Prostate gland (tissue), 2 donors: ENCODE data around the gene FCRLB. TPM values are rescaled to one million over a fixed set of nuclear protein-coding genes. Genes with fewer than 3 reads are reported as not detected.
A peak's percentile ranks its signal among the peaks of the same experiment; 100 is the strongest.

ENCODE experiments used
- DNase-seq: peaks from one replicate; pipeline ENCODE4 v3.0.0-alpha.2; 2019; ENCODE audit warnings: low spot score
- H3K27ac ChIP-seq, 2 donors: fragments of 200-600 bp; sonication (generic); 2 replicates each; pipeline ENCODE4 v1.5.1; 2017 to 2019
- H3K27me3 ChIP-seq: fragments of 200-600 bp; sonication (generic); replicated peaks from 2 replicates; pipeline ENCODE4 v1.5.1; 2019; ENCODE audit not compliant: insufficient read depth
- H3K36me3 ChIP-seq, 2 donors: fragments of 200-600 bp; sonication (generic); 1 replicate in 1 of 2; 2 replicates in 1 of 2; pipeline versions ENCODE4 v1.5.1 to v1.8.1; 2017 to 2019
- H3K4me1 ChIP-seq: fragments of 200-600 bp; sonication (generic); replicated peaks from 2 replicates; pipeline ENCODE4 v1.5.1; 2019
- H3K4me3 ChIP-seq, 2 donors: fragments of 200-600 bp; sonication (generic); 2 replicates each; pipeline ENCODE4 v1.5.1; 2017 to 2019
- H3K9me3 ChIP-seq: fragments of 200-600 bp; sonication (generic); 2 replicates; pipeline ENCODE4 v1.5.1; 2017
- CTCF ChIP-seq, 4 experiments: fragments of 200-600 bp in 2 of 4; fragments of 450-650 bp in 2 of 4; sonication (generic) in 2 of 4; IDR thresholded peaks; 1 replicate in 3 of 4; 2 replicates in 1 of 4; pipeline ENCODE4 v1.5.1; 2016 to 2019; ENCODE audit warnings: antibody characterized with exemption in 4 of 4, mild to moderate bottlenecking in 2 of 4, moderate library complexity in 2 of 4
- POLR2A ChIP-seq: fragments of 450-650 bp; IDR thresholded peaks from one replicate; pipeline ENCODE4 v1.6.1; 2016; ENCODE audit warnings: antibody characterized with exemption, mild to moderate bottlenecking
- POLR2AphosphoS5 ChIP-seq: sonication (generic); formaldehyde crosslinking; IDR thresholded peaks from one replicate; pipeline ENCODE4 v1.6.1; 2017; ENCODE audit warnings: antibody characterized with exemption
- WGBS: methylation state at CpG from one replicate; pipeline ENCODE4 v1.1.5; 2018; 5-methylcytosine and 5-hydroxymethylcytosine counted together
- intact Hi-C: fragments of 100-400 bp; cut with DNase I; formaldehyde crosslinking; loops from one replicate; pipeline ENCODE4 v1.14.2; 2022
- total RNA-seq, 2 donors: library from RNA; depleted of rRNA; stranded (reverse); fragments of >200 nt; gene quantifications; one replicate each; pipeline ENCODE4 v1.1.0, GENCODE V29; 2016

The FCRLB gene
- total RNA-seq, 2 donors from 2014 or later, result 0.36 to 2.3 TPM

- 69% methylated on average over 6 of the region's 6 CpGs for WGBS
- intact Hi-C loops, result no loop called here
Measured at GRCh38 chr1:161730050-161730564, 8.8 kb downstream of the FCRLB start.

GRCh38 chr1:161731241-161731640 lies 9.9 kb downstream of the FCRLB start:
- H3K27me3 ChIP-seq, result no peaks in the 10 kb centered on the region
- no peak overlapping the region for H3K4me3 ChIP-seq
- no peak for TF ChIP-seq POLR2AphosphoS5
- TF ChIP-seq CTCF (IDR thresholded peaks at IDR 0.05), result no peak
- TF ChIP-seq POLR2A, result no peak
- H3K9me3 ChIP-seq, result no peaks in the 10 kb centered on the region
- DNase-seq, result no peak
- no peaks in the 10 kb centered on the region for H3K4me1 ChIP-seq
- no peaks in the 10 kb centered on the region for H3K36me3 ChIP-seq
- WGBS, result 75% methylated on average over 6 of the region's 6 CpGs
- H3K27ac ChIP-seq, result no peak overlapping the region
- intact Hi-C loops, result no loop called here

More at GRCh38 chr1:161730050-161730564, 8.8 kb downstream of the FCRLB start:
- H3K27me3 ChIP-seq, result no peaks in the 10 kb centered on the region
- H3K4me3 ChIP-seq, result no peak overlapping the region
- no peaks in the 10 kb centered on the region for H3K36me3 ChIP-seq
- no peak overlapping the region for H3K27ac ChIP-seq
- TF ChIP-seq POLR2AphosphoS5, result no peak
- TF ChIP-seq POLR2A, result no peak
- TF ChIP-seq CTCF (IDR thresholded peaks at IDR 0.05), result no peak
- H3K4me1 ChIP-seq, result no peaks in the 10 kb centered on the region
- DNase-seq, result no peak
- H3K9me3 ChIP-seq, result no peaks in the 10 kb centered on the region

- intact Hi-C loops, result no loop called here
- TF ChIP-seq CTCF (IDR thresholded peaks at IDR 0.05) (no peak), POLR2A (no peak), POLR2AphosphoS5 (no peak)
- Histone ChIP-seq H3K27me3 (no peaks in the 10 kb centered on the region), H3K9me3 (no peaks in the 10 kb centered on the region), H3K4me3 (no peak overlapping the region), H3K36me3 (no peaks in the 10 kb centered on the region), H3K27ac (no peak overlapping the region), H3K4me1 (no peaks in the 10 kb centered on the region)
- DNase-seq, result no peak
- WGBS, result 77% methylated on average over 5 of the region's 5 CpGs
Measured at GRCh38 chr1:161731981-161732718, 10.8 kb downstream of the FCRLB start.

GRCh38 chr1:161733526-161733925 lies 12.2 kb downstream of the FCRLB start:
- 3% methylated on average over 1 of the region's 1 CpG for WGBS
- H3K4me3 ChIP-seq, result no peak overlapping the region
- no peaks in the 10 kb centered on the region for H3K27me3 ChIP-seq
- H3K36me3 ChIP-seq, result no peaks in the 10 kb centered on the region
- no peak for DNase-seq
- TF ChIP-seq POLR2AphosphoS5, result peak; percentile 26
- no peak for TF ChIP-seq CTCF (IDR thresholded peaks at IDR 0.05)
- TF ChIP-seq POLR2A, result no peak
- no peak overlapping the region for H3K27ac ChIP-seq
- H3K9me3 ChIP-seq, result no peaks in the 10 kb centered on the region
- H3K4me1 ChIP-seq, result no peaks in the 10 kb centered on the region
- intact Hi-C loops, result no loop called here

GRCh38 chr1:161735837-161736236 lies 14.5 kb downstream of the FCRLB start:
- no peaks in the 10 kb centered on the region for H3K9me3 ChIP-seq
- no peaks in the 10 kb centered on the region for H3K36me3 ChIP-seq
- intact Hi-C loops, result no loop called here
- no peaks in the 10 kb centered on the region for H3K27me3 ChIP-seq
- no peaks in the 10 kb centered on the region for H3K4me1 ChIP-seq
- H3K27ac ChIP-seq, result no peak overlapping the region
- no peak for DNase-seq
- 93% methylated on average over 3 of the region's 3 CpGs for WGBS
- H3K4me3 ChIP-seq, result no peak overlapping the region
- TF ChIP-seq POLR2AphosphoS5 (no peak), CTCF (IDR thresholded peaks at IDR 0.05) (no peak), POLR2A (no peak)
